GM21786 (cell line): Measurements from ENCODE around the gene RNF166.

Source experiments
- ATAC-seq: cut with Tn5 transposase; IDR thresholded peaks from one replicate; pipeline ENCODE4 v1.9.1; 2021; ENCODE audit not compliant: unreplicated experiment

The RNF166 gene

GRCh38 chr16:88655053-88655732, 51.0 kb downstream of the RNF166 start:
- ATAC-seq, result no peak

GRCh38 chr16:88654363-88655052, 51.7 kb downstream of the RNF166 start:
- ATAC-seq, result no peak

- ATAC-seq, result no peak
Observed at GRCh38 chr16:88653596-88654362, 52.4 kb downstream of the RNF166 start.

DNA sequence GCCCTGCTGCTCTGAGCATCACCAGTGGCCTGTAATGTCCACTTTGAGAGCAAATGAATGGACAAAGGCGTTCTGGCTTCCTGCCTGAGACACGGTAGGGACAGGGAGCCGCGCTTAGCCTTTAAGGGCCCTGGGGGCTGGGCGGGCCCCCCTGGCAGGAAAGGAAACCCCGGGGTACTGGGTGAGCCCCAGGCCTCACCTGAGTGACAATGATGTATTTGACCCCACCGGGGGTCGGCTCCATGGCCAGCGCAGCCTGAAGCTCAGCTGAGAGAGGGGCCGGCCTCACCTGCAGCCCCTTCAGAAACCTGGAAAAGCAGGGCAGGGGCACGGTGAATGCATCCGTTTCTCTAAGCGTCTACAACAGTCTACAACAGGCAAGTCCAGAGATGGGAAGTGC, 53.1 kb downstream of the RNF166 start:
- ATAC-seq, result no peak

DNA sequence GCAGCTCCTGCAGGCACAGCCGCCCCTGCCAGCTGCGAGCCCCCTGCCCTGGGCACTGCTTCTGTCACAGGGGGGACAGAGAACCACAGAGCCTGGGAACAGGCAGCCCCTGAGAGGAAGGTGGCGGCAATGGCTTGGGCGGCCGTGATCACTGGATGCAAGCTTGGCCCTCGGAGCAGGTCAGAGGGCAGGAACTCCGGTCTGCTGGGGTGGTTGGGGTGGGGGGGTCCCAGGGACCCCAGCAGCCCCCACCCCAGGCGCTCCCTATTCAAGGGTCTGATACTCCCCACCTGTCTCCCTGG, 53.5 kb downstream of the RNF166 start:
- ATAC-seq, result no peak

DNA sequence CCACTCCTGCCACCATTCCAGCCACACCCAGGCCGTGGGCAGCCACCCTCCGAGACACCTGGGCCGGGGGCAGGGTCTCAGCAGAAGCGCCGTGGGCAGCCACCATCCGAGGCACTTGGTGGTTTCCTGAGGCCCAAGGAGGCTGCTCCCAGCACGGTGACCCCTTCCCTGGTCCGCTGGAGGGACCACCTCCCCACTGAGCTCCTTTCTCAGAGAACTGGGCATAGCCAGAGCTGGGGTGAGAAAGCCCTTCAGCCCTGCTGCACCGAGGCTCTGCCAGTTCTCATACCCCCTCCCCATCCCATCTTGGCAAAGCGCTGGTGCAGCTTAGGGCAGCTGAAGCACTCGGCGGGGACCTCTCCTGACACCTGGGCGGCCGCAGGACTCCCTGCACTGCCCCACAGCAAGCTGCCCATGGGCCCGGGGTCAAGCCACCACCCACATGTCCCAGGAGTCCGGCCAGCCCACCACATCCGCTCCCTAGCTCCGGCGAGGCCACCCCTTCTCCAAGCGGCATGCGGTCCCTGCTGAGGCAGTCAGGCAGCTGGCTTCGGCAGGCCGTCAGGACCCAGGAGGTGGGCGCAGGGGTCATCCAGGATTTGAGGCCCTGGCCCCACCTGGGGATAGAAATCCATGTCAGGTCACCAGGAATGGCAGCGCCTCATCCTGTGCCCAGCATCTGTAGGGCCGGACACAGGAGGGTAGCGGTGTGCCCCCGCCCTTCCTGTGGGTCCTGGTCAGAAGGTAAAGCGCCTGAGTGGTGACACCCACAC, 54.0 kb downstream of the RNF166 start:
- ATAC-seq, result no peak

GRCh38 chr16:88651276-88651988, 54.8 kb downstream of the RNF166 start:
- peak; percentile 75 for ATAC-seq

GRCh38 chr16:88650749-88651275, 55.4 kb downstream of the RNF166 start, which contains the start of gene CYBA:
TSS of gene CYBA (minus strand) at chr16:88651053. CDS start at chr16:88651013, 40 bp downstream.
- ATAC-seq, result peak; percentile 73

GRCh38 chr16:88649924-88650748, 56.1 kb downstream of the RNF166 start:
- ATAC-seq, result peak; percentile 12

DNA sequence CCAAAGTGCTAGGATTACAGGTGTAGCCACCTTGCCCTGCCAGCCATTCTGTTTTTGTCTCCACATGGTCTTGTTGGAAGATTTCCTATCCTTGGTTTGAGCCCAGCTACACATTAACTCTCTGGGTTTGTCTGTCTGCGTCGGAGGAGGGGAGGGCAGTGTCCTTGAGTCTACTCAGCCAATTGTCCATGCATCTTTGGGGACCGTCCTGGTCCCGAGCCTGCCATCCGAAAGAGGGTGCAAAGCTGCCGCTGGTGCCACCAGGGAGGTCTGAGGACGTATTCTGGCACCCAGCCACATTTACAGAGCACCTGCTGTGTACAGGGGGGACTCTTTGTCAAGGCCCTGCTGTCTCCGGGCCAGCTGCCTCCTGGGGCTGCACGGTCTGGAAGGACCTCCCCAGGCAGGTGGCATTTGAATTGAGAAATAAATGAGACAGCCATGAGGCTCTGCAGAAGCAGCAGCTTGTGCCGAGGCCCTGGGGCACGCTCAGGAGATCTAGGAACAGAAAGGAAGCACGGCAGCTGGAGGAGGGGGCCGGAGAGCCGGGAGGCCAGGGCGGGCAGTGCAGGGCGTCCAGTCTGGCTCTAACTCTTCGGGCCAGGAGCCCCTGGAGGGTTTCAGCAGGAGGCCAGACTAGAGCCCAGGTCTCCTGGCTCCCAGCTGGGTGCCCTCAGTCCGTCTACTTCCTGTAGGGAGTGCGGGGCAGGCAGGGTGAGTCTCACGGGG, 56.8 kb downstream of the RNF166 start:
- ATAC-seq, result no peak

GRCh38 chr16:88647178-88648070, 58.8 kb downstream of the RNF166 start:
- no peak for ATAC-seq
